A549 treated with dexamethasone at 1 μM for 4 hours (cell line): ENCODE results near the gene BATF2. TPM values are rescaled to one million over a fixed set of nuclear protein-coding genes. Genes with fewer than 3 reads are reported as not detected.

Experiments
- total RNA-seq: library from RNA; stranded (reverse); fragments of 200-300 nt; extraction: Qiagen RNA extraction; gene quantifications from 5 replicates; pipeline ENCODE4 v1.2.3, GENCODE V29; 2022

BATF2 gene, protein sequence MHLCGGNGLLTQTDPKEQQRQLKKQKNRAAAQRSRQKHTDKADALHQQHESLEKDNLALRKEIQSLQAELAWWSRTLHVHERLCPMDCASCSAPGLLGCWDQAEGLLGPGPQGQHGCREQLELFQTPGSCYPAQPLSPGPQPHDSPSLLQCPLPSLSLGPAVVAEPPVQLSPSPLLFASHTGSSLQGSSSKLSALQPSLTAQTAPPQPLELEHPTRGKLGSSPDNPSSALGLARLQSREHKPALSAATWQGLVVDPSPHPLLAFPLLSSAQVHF
- 0.33 to 0.65 TPM (median 0.47 TPM) in 5 replicates for total RNA-seq

GRCh38 chr11:64996710-64997380 is at the start of gene BATF2:
Gene BATF2 (minus strand): TSS chr11:64996971. CDS start chr11:64996914, 57 bp downstream.

DNA sequence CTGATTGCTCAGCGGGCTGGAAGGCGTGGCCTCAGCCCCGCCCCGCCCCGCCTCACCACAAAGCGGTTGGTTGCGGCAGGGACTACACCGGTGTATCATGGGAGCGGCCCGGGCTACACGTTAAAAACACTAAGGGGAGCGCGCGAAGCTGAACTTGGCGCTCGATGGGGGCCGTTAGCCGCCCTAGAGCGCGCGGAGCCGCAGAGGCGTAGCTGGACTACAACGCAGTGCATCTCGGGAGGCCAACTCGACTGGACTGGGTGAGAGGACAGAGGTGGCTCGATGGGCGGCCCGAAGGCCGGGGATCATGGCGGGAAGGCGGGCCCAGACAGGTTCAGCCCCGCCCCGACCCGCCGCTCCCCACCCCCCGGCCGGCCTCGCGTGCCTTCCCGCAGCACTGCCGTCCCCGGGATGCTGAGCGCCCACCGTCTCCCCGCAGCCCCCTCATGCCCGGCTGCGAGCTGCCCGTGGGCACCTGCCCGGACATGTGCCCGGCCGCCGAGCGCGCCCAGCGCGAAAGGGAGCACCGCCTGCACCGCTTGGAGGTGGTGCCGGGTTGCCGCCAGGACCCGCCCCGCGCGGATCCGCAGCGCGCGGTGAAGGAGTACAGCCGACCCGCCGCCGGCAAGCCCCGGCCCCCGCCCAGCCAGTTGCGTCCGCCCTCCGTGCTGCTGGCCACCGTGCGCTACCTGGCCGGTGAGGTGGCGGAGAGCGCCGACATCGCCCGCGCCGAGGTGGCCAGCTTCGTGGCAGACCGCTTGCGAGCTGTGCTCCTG is 44.3 kb upstream of the BATF2 start, which contains the start of gene SAC3D1:
TSS of gene SAC3D1 (plus strand) at position 364 of the 776 bp plus-strand sequence. CDS start at position 447, 83 bp downstream.

GRCh38 chr11:65027213-65028067 is 30.7 kb upstream of the BATF2 start, which contains the start of gene SNX15:
Gene SNX15 (plus strand): TSS chr11:65027439. CDS start chr11:65027538, 99 bp downstream.

GRCh38 chr11:65013888-65014725 is 17.3 kb upstream of the BATF2 start, which contains the start of gene ARL2:
Gene ARL2 (plus strand): TSS chr11:65014160. CDS start chr11:65014208, 48 bp downstream.

DNA sequence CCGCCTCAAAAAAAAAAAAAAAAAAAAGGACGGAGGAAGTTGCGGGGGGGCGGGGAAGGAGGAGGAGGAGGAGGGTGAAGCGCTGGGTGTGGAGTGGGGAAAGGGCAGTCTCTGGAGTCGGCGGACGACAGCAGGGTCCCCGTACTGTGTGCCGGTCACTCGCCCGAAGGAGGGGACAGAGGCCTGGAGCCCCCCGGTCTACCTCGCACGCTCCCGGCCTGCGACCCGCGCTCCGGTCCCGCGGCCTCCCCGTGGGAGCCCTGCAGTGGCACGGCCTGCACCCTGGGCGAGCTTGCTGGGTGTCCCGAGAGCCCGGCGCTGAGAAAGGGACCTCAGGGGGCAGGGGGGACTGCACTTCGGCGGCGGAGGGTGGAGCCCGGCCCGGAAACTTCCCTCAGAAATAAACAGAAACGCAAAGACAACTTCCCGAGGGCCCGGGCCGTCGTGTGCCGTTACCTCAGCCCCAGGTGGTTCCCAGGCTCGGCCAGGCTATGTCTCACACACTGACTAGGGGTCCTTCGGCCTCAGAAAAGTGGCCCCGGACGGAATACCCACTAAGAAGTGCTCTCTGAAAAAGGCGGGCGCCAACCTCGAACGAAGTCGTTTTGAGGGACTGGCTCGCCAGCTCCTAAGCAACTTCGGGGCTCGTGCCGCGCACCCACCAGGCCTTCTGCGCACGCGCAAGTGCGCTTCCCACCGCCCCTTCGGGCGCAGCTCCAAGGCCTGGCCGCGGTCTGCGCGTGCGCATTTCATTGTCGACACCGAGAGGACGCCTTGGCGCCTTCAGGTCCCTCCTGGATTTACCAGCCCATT is 25.1 kb downstream of the BATF2 start, which contains the start of gene MAJIN:
TSS of gene MAJIN (minus strand) at position 688 of the 813 bp plus-strand sequence. CDS start 12,703 bp downstream, outside the sequence.

Other genes starting within 250 kb of the BATF2 start
- 0.17 to 0.69 TPM (median 0.39 TPM) in 5 replicates for gene PYGM, start 237.0 kb downstream of the BATF2 start, total RNA-seq
- 167 to 200 TPM (median 182 TPM) in 5 replicates for gene SF1, start 218.4 kb downstream of the BATF2 start, total RNA-seq
- 5.4 to 9.2 TPM (median 8.5 TPM) in 5 replicates for gene MAP4K2, start 193.8 kb downstream of the BATF2 start, total RNA-seq
- gene MEN1, start 186.4 kb downstream of the BATF2 start, total RNA-seq: 23.5 to 42.2 TPM (median 41.1 TPM) in 5 replicates
- 1.0 to 1.6 TPM (median 1.5 TPM) in 5 replicates for gene CDC42BPG, start 152.3 kb downstream of the BATF2 start, total RNA-seq
- gene EHD1, start 118.3 kb downstream of the BATF2 start, total RNA-seq: 83.3 to 124 TPM (median 119 TPM) in 5 replicates
- gene ATG2A, start 79.8 kb downstream of the BATF2 start, total RNA-seq: 11.0 to 20.8 TPM (median 19.2 TPM) in 5 replicates
- 3.5 to 4.4 TPM (median 4.1 TPM) in 5 replicates for gene PPP2R5B, start 72.3 kb downstream of the BATF2 start, total RNA-seq
- not detected in 5 replicates for gene GPHA2, start 61.1 kb downstream of the BATF2 start, total RNA-seq
- gene MAJIN, start 24.9 kb downstream of the BATF2 start, total RNA-seq: not detected in 5 replicates
- gene ARL2, start 17.2 kb upstream of the BATF2 start, total RNA-seq: 172 to 187 TPM (median 178 TPM) in 5 replicates
- 18.9 to 23.9 TPM (median 22.8 TPM) in 5 replicates for gene SNX15, start 30.5 kb upstream of the BATF2 start, total RNA-seq
- gene SAC3D1, start 44.2 kb upstream of the BATF2 start, total RNA-seq: 33.5 to 51.7 TPM (median 49.0 TPM) in 5 replicates
- gene NAALADL1, start 61.6 kb upstream of the BATF2 start, total RNA-seq: 0.18 TPM in 1 of 5 replicates, not detected in the others
- 64.4 to 77.1 TPM (median 72.9 TPM) in 5 replicates for gene CDCA5, start 87.1 kb upstream of the BATF2 start, total RNA-seq
- gene ZFPL1, start 87.3 kb upstream of the BATF2 start, total RNA-seq: 33.7 to 38.4 TPM (median 36.4 TPM) in 5 replicates
- 55.8 to 61.2 TPM (median 60.5 TPM) in 5 replicates for gene VPS51, start 99.2 kb upstream of the BATF2 start, total RNA-seq
- gene TM7SF2, start 114.9 kb upstream of the BATF2 start, total RNA-seq: 4.6 to 8.6 TPM (median 5.9 TPM) in 5 replicates
- gene ZNHIT2, start 120.7 kb upstream of the BATF2 start, total RNA-seq: 11.1 to 19.9 TPM (median 19.4 TPM) in 5 replicates
- gene FAU, start 125.2 kb upstream of the BATF2 start, total RNA-seq: 854 to 960 TPM (median 861 TPM) in 5 replicates
- gene MRPL49, start 125.3 kb upstream of the BATF2 start, total RNA-seq: 66.1 to 73.7 TPM (median 68.6 TPM) in 5 replicates
- gene SYVN1, start 137.5 kb upstream of the BATF2 start, total RNA-seq: 24.1 to 42.1 TPM (median 41.2 TPM) in 5 replicates
- gene SPDYC, start 173.3 kb upstream of the BATF2 start, total RNA-seq: not detected in 5 replicates
- gene CAPN1, start 185.0 kb upstream of the BATF2 start, total RNA-seq: 85.0 to 136 TPM (median 126 TPM) in 5 replicates